ENCODE data around the gene KIAA0930. TPM values are rescaled to one million over a fixed set of nuclear protein-coding genes. Genes with fewer than 3 reads are reported as not detected.
A peak's percentile ranks its signal among the peaks of the same experiment; 100 is the strongest.

Gene KIAA0930
- total and polyA plus RNA-seq, 2 of the 4 experiments (the other 2 are of a cell fraction): 25.3 to 34.1 TPM

- TF ChIP-seq MXI1 (IDR thresholded peaks at IDR 0.05; ENCODE audit: borderline replicate concordance, low read depth, low read length): no peak
- no peak for TF ChIP-seq CTCF (conservative IDR thresholded peaks at IDR 0.05; ENCODE audit: low read depth, low read length)
- no peak for TF ChIP-seq FOS (IDR thresholded peaks at IDR 0.05; ENCODE audit: low read depth, low read length)
- no peak for TF ChIP-seq NFE2L2 (IDR thresholded peaks at IDR 0.05; ENCODE audit: low read depth, low read length)
- no peak for TF ChIP-seq MAZ (IDR thresholded peaks at IDR 0.05; ENCODE audit: borderline replicate concordance, low read depth, low read length)
- TF ChIP-seq SMC3 (IDR thresholded peaks at IDR 0.05; ENCODE audit: low read depth, low read length): no peak
- TF ChIP-seq ELK1 (IDR thresholded peaks at IDR 0.05; ENCODE audit: borderline replicate concordance, low read depth, low read length): no peak
- no peak for TF ChIP-seq RAD21 (IDR thresholded peaks at IDR 0.05; ENCODE audit: low read length)
- TF ChIP-seq RFX5 (IDR thresholded peaks at IDR 0.05; ENCODE audit: low read depth, low read length): no peak
- no peak for TF ChIP-seq BHLHE40 (IDR thresholded peaks at IDR 0.05; ENCODE audit: low read depth, low read length)
- TF ChIP-seq USF2 (IDR thresholded peaks at IDR 0.05; ENCODE audit: low read depth, low read length): no peak
- TF ChIP-seq CEBPB (IDR thresholded peaks at IDR 0.05; ENCODE audit: low read depth, low read length): no peak
- DNase-seq (no peak), ATAC-seq (ENCODE audit: low read depth) (no peak)
- Histone ChIP-seq H4K8ac (ENCODE audit: low read depth in 2 of 2, low read length in 2 of 2) (no peak overlapping the region), H3K9ac (ENCODE audit: low read depth, low read length) (no peak overlapping the region), H3K36me3 (ENCODE audit: control insufficient read depth, insufficient read depth, low read length) (peaks cover 43% of the 10 kb centered on the region), H3K56ac (ENCODE audit: extremely low read depth, insufficient read depth, low read length) (no peak overlapping the region), H3K4ac (ENCODE audit: low read depth, low read length) (no peak overlapping the region), H3K4me2 (ENCODE audit: low read depth, low read length) (no peak overlapping the region), H2AFZ (replicated peaks; ENCODE audit: low read length, poor library complexity) (no peak overlapping the region), H4K20me1 (ENCODE audit: insufficient read depth, low read length) (peaks cover 14% of the 10 kb centered on the region), H3K23ac (ENCODE audit: low read depth, low read length) (no peak overlapping the region), H3K4me1 (ENCODE audit: control insufficient read depth, insufficient read depth, low read length) (peaks cover 11% of the 10 kb centered on the region), H2BK20ac (ENCODE audit: low read depth, low read length) (no peak overlapping the region), H2BK120ac (ENCODE audit: low read depth, low read length) (no peak overlapping the region), H3K18ac (ENCODE audit: low read depth, low read length) (no peak overlapping the region), H2BK5ac (ENCODE audit: low read depth, low read length, poor library complexity, severe bottlenecking) (no peak overlapping the region), H4K5ac (ENCODE audit: low read depth, low read length) (no peak overlapping the region), H3K27me3 (ENCODE audit: control insufficient read depth, insufficient read depth, low read length) (no peaks in the 10 kb centered on the region), H3K79me1 (ENCODE audit: low read depth in 1 of 2, low read length in 2 of 2) (peaks cover 0 to 12% of the 10 kb centered on the region in 2 experiments; a peak in 3 of 4 replicates), H3K27ac (ENCODE audit: insufficient read depth, low read length) (no peak overlapping the region), H3K9me3 (ENCODE audit: control insufficient read depth, insufficient read depth, low read length) (no peaks in the 10 kb centered on the region), H2AK5ac (ENCODE audit: low read depth, low read length) (no peak overlapping the region), H2AK9ac (replicated peaks; ENCODE audit: low read depth, low read length, poor library complexity) (no peak overlapping the region), H4K91ac (ENCODE audit: insufficient read depth, low read depth, low read length) (no peak overlapping the region), H3K4me3 (ENCODE audit: insufficient read depth, low read depth, low read length) (no peak overlapping the region), H2BK15ac (ENCODE audit: low read depth, low read length) (no peak overlapping the region), H3K9me1 (ENCODE audit: insufficient read depth, low read length) (peaks cover 7% of the 10 kb centered on the region), H3K14ac (replicated peaks; ENCODE audit: low read depth, low read length) (no peak overlapping the region)
- in situ Hi-C loops (cut with MboI; ENCODE audit: low sequenced_read_pairs) (no loop called here), intact Hi-C loops (cut with micrococcal nuclease) (no loop called here), dilution Hi-C loops (cut with HindIII; ENCODE audit: low sequenced_read_pairs, unreplicated experiment) (no loop called here)
- no CpG with 5 or more reads among the region's 16 CpGs for WGBS, 2 experiments (ENCODE audit: extremely low coverage in 2 of 2, insufficient read length in 1 of 2)
- TSS peak; percentile 14 for BruUV-seq (replicated peaks)
- ChIA-PET POLR2A (ENCODE audit: unreplicated experiment) (no interaction called here), CTCF (interaction anchor here (0.6 kb wide), 1 partner anchor 705 kb away, joined by 7 read pairs; no protein-coding TSS in a partner anchor)
These were observed 44.4 kb downstream of the KIAA0930 start for GRCh38 chr22:45196308-45196707.
